GM18868 (cell line): ENCODE measurements around the gene SPSB3.
"Not testable (repeated sequence)": the region's sequence is repeated elsewhere in the genome, so short reads cannot be mapped to it uniquely, and the experiment has no call there.

ENCODE experiments used
- ATAC-seq: cut with Tn5 transposase; IDR thresholded peaks from one replicate; pipeline ENCODE4 v1.9.1; 2021; ENCODE audit warnings: mild to moderate bottlenecking, moderate library complexity; ENCODE audit not compliant: unreplicated experiment

The SPSB3 gene

DNA sequence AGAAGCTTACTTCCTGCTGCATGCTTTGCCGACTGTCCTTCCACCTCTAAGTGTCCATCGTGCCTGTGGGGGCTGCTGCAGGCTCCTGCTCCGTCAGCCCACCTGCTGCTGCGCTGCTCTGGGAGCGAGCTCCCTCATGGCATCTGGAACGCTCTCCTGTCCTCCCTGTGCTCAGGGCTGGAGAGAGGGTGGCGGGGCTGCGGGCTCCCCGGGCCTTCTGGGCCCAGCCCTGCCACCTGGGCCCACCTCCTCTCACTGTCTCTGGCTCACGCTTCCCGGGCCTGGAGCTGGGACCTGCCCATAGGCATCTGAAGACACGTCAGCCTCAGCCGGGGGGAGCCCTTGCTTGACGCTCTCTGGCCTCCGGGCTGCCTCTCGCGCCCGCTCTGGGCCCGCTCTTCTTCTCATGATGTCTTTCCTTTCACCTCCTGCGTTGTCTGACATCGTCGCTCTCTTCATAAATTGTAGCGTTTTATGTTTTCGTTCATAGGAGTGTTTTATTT lies 38.0 kb downstream of the SPSB3 start:
- no peak for ATAC-seq

DNA sequence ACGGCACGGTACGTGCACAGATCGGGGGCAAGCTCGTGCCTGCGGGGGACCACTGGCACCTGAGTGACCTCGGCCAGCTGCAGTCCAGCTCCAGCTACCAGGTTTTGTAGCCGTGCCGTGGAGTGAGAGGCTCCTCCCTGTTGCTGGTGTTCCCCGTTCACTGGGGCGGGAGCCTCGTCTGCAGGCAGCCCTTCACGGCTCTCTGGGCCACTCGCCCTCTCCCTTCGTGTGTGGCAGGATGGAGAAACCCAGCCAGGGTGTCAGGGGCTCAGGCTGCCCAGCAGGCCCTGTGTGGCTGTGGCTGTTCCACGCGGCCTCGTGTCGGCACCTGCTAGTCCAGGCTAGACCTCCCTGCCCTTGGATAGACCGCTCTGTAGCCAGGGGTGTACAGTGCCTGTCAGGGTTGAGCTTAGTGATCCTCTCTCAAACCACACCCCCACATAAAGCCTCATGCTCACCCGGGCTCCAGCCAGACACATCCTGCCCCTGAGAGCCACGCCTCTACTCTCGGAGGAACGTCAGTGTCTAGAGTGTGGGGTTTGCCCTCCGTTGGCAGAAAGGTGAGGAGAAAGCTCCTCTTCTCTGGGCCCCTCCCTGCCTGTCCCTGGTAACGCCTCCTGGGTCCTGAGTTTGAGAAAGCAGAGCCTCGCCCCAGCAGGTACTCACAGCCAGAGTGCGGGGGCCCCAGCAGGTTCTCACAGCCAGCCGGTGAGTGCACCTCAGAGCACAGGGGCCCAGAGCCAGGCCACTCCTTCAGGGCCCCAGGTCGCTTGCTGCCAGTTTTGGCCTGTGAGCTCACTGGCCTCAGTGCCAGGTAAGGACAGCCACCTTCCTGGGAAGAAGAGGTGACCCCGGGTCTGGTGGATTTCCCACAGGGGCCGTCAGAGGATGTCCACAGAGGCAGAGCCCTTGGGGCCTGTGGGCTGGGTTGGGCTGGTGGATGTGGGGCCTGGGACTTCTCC lies 38.7 kb downstream of the SPSB3 start:
- ATAC-seq, result no peak

DNA sequence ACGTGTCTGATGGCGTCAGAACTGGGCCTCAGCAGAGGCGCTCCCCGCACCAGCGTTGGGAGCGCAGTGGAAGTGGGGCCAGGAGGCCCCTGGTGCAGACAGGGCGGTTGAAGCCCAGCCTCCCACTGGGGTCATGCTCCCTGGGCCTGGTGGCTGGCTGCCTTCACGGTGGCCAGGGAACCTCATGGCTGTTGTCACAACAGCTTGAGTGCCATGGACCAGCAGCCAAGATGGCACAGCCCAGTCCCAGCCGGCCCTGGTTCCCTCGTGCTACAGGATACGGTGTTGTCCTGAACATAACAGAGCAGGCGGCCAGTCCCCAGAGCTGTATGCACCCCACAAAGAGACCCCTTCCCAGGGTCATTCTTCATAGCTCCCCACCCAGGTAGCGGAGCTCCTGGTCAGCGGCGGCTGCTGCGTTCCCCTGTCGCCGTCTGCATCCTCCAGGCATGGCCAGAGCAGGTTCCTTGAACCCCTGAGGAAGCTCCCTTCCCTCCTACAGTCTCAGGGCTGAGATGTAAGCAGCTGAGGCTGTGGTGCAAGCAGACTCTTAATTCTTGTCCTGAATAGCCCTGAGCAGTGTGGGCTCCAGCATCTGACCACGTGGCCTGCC lies 40.7 kb downstream of the SPSB3 start:
- ATAC-seq, result no peak

DNA sequence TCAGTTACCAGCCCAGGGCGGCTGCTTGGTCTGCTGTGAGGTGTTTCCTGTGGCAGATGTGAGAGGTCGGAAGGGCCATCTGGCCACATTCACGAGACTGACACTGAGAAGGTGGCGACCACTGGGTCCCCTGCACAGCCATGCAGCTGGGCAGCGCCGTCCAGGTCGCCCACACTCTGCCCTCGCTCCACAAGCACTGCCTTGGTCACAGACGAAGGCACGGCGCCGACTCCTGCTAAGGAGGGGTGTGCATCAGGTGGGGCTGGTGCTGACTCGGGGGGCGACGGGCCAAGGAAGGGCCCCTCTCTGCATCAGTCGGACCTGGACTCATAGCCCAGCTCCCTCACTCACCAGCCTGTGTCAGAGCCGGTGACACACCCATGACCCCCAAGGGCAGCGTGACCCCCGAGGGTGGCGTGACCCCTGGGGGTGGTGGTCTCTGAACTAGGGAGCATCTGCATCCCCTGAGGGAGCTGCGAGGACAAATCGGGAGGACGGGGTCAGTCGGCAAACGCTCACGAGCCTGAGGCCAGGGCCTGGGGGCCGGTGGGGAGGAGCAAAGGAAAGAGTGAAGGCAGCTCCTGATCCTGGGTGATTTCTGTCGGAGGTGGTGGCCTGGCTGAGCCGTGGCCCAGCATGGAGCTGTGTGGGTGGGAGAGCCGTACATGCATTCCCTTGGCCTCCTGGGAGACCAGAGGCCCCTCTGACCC lies 41.4 kb downstream of the SPSB3 start:
- no peak for ATAC-seq

DNA sequence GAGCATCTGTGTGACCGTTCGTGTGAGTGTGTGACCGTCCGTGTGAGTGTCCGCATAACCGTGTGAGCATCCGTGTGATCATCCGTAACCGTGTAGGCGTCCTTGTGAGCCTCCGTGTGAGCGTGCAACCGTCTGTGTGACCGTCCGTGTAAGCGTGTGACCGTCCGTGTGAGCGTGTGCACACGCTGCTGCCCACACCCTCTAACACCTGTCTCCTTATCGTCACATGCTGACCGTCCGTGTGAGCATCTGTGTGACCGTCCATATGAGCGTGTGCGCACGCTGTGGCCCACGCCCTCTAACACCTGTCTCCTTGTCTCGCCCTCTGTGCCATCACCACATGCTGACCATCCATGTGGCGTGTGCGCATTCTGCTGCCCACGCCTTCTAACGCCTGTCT lies 42.1 kb downstream of the SPSB3 start:
- ATAC-seq, result no peak

DNA sequence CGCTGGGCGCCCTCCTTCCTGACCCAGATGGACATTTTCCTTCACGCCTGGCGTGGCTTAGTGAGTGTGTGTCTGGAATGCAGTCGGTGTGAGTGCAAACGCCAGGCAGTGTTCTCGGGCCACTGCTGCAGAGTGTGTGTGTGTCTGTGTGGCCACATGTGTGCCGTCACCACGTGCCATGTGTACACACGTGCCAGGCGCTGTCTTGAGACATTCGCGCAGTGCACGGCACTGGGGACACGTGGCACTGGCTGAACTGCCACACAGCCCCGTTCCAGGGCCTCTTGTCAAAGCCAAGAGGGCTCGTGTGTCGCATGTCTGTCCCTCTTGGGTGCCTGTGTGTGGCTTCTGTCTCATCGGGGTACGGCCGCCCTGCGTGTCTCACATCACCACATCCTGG lies 47.6 kb downstream of the SPSB3 start:
- no peak for ATAC-seq

DNA sequence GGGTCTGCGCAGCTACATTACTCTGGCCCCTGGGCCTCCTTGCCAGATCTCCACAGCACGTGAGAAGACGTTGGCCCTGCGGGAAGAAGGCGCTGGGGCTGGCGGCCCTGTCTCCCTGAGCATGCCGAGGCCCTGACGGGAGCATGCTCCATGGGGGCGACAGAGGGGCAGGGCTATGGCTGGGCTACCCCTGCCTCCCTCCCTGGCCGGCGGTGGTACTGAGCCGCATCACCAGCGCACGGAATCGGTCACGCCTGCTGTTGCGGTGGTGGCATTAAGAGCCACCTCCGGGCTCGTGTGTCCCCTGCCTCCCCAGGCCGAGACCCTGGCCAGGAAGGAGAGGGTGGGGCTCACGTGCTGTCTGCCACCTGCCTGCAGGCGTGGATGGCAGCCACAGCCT lies 48.2 kb downstream of the SPSB3 start:
- no peak for ATAC-seq

DNA sequence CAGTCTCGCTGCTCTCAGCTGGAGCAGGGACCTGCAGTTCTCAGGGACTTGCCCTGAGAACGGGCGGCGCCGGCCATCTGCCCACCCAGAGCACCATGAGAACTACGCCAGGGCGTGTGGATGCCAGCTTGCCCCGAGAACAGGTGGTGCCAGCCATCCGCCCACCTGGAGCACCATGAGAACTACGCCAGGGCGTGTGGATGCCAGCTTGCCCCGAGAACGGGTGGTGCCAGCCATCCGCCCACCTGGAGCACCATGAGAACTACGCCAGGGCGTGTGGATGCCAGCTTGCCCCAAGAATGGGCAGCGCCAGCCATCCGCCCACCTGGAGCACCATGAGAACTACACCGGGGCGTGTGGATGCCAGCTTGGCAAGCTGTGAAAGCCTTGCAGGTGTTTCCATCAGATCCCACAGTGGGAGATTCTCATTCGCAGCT lies 49.8 kb downstream of the SPSB3 start:
- not testable (repeated sequence) for ATAC-seq

DNA sequence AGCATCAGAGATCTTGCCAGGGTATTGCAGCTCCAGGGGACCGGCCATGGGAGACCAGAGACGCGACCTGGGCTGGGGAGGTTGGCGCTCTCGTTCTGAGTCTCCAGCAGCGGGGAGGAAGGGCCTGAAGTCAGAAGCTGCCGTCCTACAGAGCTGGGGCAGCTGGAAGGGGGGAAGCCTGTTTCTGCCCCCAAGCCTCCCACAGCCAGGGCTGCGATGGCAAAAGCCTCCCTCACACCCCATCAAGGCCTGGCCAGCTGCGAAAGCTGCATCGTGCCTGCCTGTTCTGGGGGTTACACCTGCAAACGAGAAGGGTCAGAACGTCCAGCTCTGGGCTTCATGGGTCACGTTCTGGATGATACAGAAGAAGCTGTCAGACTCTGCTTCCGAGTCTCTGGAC lies 50.3 kb downstream of the SPSB3 start:
- no peak for ATAC-seq

DNA sequence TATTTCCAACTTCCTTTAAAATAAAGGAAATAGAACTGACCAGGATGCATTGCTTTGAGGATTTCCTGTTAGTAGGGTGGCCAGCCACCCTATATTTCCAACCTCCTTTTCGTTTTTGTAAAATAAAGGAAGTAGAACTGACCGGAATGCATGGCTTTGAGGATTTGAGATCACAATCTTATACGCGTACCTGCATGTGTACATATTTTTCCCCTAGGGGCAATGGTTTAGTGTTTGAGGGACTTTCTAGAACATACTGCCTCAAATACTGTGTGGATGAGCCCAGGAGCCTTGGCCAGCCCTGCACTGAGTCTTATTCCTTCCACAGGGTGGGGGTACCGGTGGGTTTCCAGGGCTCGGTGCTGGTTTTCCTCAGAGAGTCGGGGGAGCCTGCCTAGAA lies 50.8 kb downstream of the SPSB3 start:
- ATAC-seq, result no peak

DNA sequence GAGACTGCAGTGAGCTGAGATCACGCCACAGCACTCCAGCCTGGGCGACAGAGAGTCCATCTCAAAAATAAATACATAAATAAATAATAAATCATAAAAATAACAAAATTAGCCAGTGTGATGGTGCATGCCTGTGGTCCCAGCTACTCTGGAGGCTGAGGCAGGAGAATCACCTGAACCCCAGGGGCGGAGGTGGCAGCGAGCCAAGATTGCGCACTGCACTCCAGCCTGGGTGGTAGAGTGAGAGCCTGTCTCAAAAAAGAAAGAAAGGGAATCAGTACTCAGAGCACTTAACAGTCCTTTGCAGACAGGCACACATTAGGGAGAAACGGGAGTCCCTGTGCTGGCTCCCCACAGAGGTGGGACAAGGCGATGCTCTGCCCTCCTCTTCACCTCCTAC lies 51.3 kb downstream of the SPSB3 start:
- ATAC-seq, result no peak

DNA sequence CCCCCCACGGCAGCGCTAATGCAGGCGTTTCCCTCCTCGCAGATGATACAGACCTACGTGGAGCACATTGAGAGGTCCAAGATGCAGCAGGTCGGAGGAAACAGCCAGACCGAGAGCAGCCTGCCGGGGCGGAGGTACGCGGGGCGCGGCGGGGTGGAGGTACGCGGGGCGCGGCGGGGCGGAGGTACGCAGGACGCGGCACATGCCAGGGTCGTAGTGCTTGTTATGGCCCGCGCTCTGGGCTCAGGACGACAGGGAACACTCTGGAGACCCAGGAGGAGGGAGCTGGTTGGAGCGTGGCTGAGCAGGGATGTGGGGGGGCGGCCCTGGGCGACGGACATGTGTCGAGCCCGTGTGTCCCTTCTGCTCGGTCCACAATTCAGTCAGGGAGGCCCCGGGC lies 52.9 kb downstream of the SPSB3 start:
- ATAC-seq, result no peak

DNA sequence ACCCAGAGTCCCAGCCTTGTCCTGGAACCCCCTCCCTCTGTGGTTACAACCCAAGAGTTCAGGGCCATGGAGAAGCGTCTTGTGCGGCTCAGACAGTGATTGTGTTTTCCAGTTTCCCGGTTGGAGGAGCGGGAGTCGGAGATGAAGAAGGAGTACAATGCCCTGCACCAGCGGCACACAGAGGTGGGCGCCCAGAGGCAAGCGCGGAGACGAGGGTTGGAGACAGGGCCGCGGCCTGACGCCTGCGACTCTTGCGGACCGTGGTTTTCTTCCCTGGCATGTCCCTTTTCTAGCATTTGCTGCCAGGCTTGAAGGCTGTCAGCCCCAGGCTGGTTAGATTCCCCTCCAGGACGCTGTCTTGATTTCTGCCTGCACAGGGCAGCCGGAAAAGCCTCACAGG lies 53.3 kb downstream of the SPSB3 start:
- no peak for ATAC-seq

DNA sequence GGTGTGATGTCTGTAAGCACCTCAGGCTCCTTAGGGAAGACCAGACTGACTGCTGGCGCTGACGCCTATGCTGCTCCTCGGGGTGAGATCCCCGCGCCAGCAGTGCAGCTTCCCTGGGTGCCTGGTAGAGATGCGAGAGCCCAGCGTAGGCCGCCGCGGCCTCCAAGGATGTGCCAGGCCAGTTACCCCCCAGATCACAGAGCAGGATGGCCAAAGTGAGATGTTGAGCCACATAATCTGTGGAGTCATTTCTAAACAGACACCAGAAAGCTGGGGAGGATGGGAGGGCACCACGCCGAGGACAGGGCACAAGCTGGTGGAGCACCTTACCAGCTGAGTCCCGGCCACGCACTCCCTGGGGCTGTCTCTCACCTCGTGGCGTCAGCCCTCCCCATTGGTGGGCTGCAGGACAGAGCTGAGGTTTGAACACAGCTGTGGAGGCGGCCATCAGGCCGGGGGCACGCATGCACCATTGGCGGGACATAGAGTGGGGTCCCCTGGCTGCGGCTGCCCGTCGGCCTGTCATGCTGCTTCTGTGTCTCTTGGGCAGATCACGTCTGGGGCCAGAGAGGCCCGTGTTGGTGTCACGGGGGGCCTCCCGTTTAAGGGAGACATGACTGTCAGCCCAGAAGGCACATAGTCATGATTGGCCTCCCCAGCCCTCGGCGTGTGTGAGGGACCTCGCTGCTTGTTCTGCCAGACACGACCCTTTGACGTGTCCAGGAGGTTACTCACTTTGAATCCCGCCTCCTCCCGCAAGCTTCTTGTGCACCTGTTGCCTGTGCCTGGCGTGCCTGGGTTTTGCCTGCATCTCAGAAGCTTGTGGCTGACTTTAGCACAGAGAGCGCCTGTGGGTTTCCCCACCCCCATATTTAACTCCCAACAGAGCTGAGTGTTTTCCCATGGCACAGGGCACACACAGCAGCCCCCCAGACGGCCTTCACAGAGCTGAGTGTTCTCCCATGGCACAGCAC lies 54.4 kb downstream of the SPSB3 start:
- ATAC-seq, result no peak
